Chondrocyte (in vitro differentiated cells): ENCODE measurements around the gene JAG1. TPM values are rescaled to one million over a fixed set of nuclear protein-coding genes. Genes with fewer than 3 reads are reported as not detected.

ENCODE experiments used
- microRNA-seq: library from miRNA; unstranded; fragments of <30 nt; microRNA quantifications from one replicate; pipeline ENCODE4 v1.2.0, GENCODE V29; 2020; ENCODE audit warnings: borderline number of aligned reads
- total RNA-seq: library from RNA; stranded (reverse); gene quantifications from 3 replicates; pipeline ENCODE4 v1.2.1, GENCODE V29; 2021

The JAG1 gene
- total RNA-seq, 1 donor from 2014 or later = 510 TPM

Small RNA genes lying within 50 kb of the gene (microRNA-seq; reads per million reads assigned to microRNA genes)
- gene MIR6870 = not detected

Other genes starting within 250 kb of the JAG1 start
- gene MKKS, start 239.8 kb downstream of the JAG1 start, total RNA-seq = 12.6 to 16.2 TPM (median 12.6 TPM) in 3 replicates
- gene SLX4IP, start 238.7 kb downstream of the JAG1 start, total RNA-seq = 5.1 to 6.5 TPM (median 5.4 TPM) in 3 replicates